ENCODE data around the gene SDK2. TPM values are rescaled to one million over a fixed set of nuclear protein-coding genes. Genes with fewer than 3 reads are reported as not detected.

SDK2 gene
- total and polyA plus RNA-seq, 2 experiments from 2014 or later, result 0.74 to 5.1 TPM

DNA sequence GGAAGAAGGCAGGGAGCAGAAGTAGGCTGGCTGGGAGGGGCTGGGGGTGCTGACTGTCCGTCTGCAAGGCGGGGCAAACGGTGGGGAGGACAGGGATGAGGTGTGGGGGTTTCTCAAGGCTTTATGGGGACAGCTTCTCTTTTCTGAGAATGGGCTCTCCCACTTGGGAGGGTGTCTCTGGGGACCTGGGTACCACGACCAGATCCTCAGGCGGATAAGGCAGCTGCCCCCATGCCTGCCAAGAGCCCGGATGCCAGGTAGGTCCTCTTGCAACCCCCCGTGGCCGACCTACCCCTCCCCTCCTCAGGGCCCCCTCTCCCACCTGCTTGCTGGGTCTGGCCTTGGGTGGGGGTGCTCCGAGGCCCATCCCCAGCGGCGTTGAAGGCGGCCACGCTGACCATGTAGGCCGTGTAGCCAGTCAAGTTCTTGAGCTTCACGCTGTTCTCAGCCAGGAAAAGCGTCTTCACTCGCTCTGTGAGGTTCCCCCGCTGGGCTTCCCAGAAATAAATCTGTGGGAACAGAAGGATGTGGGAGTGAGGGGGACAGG lies 276.1 kb downstream of the SDK2 start:
- ATAC-seq, result no peak
- no peaks in the 10 kb centered on the region; the same call in 2 of the 3 replicates for H3K36me3 Mint-ChIP-seq (ENCODE audit: low read depth)
- no peak overlapping the region for H3K4me3 Mint-ChIP-seq

More for the DNA sequence above, 276.1 kb downstream of the SDK2 start:
- no peaks in the 10 kb centered on the region for H3K79me2 ChIP-seq (replicated peaks; ENCODE audit: insufficient read depth)
- no peaks in the 10 kb centered on the region for H4K20me1 ChIP-seq (replicated peaks; ENCODE audit: insufficient read depth)
- H3K27me3 Mint-ChIP-seq (ENCODE audit: insufficient read depth, low read depth, poor library complexity), result peaks cover 9% of the 10 kb centered on the region
- H3K4me1 ChIP-seq (ENCODE audit: insufficient read depth), result peaks cover 11% of the 10 kb centered on the region; the same call in 1 of the 2 replicates
- no peaks in the 10 kb centered on the region for H3K9me2 ChIP-seq (ENCODE audit: insufficient read depth)
- no peaks in the 10 kb centered on the region for H3F3A ChIP-seq (replicated peaks; ENCODE audit: low read depth)
- H3K4me3 ChIP-seq, result no peak overlapping the region
- peaks cover 30% of the 10 kb centered on the region for H3K4me1 Mint-ChIP-seq
- H3K27me3 ChIP-seq (ENCODE audit: insufficient read depth), result no peaks in the 10 kb centered on the region
- no peaks in the 10 kb centered on the region for H3K9me3 Mint-ChIP-seq
- H3K27ac Mint-ChIP-seq, result no peak overlapping the region
- no peak for DNase-seq (ENCODE audit: low spot score)
- H3K4me2 ChIP-seq, result no peak overlapping the region
- H3K27ac ChIP-seq (ENCODE audit: low read depth), result no peak overlapping the region
- H2AFZ ChIP-seq, result no peak overlapping the region
- no peaks in the 10 kb centered on the region for H3K36me3 ChIP-seq (ENCODE audit: insufficient read depth)
- no peak for TF ChIP-seq JUNB (IDR thresholded peaks at IDR 0.05; ENCODE audit: unreplicated experiment)
- TF ChIP-seq CREB1 (CRISPR knock-in tag; IDR thresholded peaks at IDR 0.05; ENCODE audit: low read depth), result no peak
- TF ChIP-seq ZNF114 (CRISPR knock-in tag; IDR thresholded peaks at IDR 0.05), result no peak
- TF ChIP-seq, protein P1, sequence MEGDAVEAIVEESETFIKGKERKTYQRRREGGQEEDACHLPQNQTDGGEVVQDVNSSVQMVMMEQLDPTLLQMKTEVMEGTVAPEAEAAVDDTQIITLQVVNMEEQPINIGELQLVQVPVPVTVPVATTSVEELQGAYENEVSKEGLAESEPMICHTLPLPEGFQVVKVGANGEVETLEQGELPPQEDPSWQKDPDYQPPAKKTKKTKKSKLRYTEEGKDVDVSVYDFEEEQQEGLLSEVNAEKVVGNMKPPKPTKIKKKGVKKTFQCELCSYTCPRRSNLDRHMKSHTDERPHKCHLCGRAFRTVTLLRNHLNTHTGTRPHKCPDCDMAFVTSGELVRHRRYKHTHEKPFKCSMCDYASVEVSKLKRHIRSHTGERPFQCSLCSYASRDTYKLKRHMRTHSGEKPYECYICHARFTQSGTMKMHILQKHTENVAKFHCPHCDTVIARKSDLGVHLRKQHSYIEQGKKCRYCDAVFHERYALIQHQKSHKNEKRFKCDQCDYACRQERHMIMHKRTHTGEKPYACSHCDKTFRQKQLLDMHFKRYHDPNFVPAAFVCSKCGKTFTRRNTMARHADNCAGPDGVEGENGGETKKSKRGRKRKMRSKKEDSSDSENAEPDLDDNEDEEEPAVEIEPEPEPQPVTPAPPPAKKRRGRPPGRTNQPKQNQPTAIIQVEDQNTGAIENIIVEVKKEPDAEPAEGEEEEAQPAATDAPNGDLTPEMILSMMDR (conservative IDR thresholded peaks at IDR 0.05; ENCODE audit: low read depth in 2 of 2), result no peak
- no peak for TF ChIP-seq EZH2phosphoT487 (IDR thresholded peaks at IDR 0.05; ENCODE audit: unreplicated experiment)
- TF ChIP-seq STAT1 (IDR thresholded peaks at IDR 0.05; ENCODE audit: unreplicated experiment), result no peak
- TF ChIP-seq, protein P2, sequence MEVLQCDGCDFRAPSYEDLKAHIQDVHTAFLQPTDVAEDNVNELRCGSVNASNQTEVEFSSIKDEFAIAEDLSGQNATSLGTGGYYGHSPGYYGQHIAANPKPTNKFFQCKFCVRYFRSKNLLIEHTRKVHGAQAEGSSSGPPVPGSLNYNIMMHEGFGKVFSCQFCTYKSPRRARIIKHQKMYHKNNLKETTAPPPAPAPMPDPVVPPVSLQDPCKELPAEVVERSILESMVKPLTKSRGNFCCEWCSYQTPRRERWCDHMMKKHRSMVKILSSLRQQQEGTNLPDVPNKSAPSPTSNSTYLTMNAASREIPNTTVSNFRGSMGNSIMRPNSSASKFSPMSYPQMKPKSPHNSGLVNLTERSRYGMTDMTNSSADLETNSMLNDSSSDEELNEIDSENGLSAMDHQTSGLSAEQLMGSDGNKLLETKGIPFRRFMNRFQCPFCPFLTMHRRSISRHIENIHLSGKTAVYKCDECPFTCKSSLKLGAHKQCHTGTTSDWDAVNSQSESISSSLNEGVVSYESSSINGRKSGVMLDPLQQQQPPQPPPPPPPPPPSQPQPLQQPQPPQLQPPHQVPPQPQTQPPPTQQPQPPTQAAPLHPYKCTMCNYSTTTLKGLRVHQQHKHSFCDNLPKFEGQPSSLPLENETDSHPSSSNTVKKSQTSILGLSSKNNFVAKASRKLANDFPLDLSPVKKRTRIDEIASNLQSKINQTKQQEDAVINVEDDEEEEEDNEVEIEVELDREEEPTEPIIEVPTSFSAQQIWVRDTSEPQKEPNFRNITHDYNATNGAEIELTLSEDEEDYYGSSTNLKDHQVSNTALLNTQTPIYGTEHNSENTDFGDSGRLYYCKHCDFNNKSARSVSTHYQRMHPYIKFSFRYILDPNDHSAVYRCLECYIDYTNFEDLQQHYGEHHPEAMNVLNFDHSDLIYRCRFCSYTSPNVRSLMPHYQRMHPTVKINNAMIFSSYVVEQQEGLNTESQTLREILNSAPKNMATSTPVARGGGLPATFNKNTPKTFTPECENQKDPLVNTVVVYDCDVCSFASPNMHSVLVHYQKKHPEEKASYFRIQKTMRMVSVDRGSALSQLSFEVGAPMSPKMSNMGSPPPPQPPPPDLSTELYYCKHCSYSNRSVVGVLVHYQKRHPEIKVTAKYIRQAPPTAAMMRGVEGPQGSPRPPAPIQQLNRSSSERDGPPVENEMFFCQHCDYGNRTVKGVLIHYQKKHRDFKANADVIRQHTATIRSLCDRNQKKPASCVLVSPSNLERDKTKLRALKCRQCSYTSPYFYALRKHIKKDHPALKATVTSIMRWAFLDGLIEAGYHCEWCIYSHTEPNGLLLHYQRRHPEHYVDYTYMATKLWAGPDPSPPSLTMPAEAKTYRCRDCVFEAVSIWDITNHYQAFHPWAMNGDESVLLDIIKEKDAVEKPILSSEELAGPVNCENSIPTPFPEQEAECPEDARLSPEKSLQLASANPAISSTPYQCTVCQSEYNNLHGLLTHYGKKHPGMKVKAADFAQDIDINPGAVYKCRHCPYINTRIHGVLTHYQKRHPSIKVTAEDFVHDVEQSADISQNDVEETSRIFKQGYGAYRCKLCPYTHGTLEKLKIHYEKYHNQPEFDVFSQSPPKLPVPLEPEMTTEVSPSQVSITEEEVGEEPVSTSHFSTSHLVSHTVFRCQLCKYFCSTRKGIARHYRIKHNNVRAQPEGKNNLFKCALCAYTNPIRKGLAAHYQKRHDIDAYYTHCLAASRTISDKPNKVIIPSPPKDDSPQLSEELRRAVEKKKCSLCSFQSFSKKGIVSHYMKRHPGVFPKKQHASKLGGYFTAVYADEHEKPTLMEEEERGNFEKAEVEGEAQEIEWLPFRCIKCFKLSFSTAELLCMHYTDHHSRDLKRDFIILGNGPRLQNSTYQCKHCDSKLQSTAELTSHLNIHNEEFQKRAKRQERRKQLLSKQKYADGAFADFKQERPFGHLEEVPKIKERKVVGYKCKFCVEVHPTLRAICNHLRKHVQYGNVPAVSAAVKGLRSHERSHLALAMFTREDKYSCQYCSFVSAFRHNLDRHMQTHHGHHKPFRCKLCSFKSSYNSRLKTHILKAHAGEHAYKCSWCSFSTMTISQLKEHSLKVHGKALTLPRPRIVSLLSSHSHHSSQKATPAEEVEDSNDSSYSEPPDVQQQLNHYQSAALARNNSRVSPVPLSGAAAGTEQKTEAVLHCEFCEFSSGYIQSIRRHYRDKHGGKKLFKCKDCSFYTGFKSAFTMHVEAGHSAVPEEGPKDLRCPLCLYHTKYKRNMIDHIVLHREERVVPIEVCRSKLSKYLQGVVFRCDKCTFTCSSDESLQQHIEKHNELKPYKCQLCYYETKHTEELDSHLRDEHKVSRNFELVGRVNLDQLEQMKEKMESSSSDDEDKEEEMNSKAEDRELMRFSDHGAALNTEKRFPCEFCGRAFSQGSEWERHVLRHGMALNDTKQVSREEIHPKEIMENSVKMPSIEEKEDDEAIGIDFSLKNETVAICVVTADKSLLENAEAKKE (CRISPR knock-in tag; IDR thresholded peaks at IDR 0.05), result no peak
- no peak for TF ChIP-seq NANOG (IDR thresholded peaks at IDR 0.05; ENCODE audit: borderline replicate concordance)
- TF ChIP-seq ZNF331 (CRISPR knock-in tag; IDR thresholded peaks at IDR 0.05; ENCODE audit: low read depth), result no peak
